GM18507 (cell line): Measurements from ENCODE around the gene CHL1.

Source experiments
- DNase-seq: peaks from one replicate; pipeline ENCODE4 v3.0.0; 2011; ENCODE audit warnings: low read depth; ENCODE audit not compliant: insufficient read length; ENCODE audit errors: extremely low spot score
- FAIRE-seq: peaks from 2 replicates; lab custom pipeline; 2011; peaks lifted over from hg19 to GRCh38; lab: Jason Lieb, UNC

The CHL1 gene

GRCh38 chr3:196311-197148 is at the start of gene CHL1:
TSS of gene CHL1 (plus strand) at chr3:196763. CDS start at chr3:319777, 123,014 bp downstream.
- DNase-seq: no peak

GRCh38 chr3:151614-152189 is 44.9 kb upstream of the CHL1 start:
- DNase-seq: no peak
- FAIRE-seq: no peak

More at GRCh38 chr3:196311-197148, at the start of gene CHL1:
- peak; percentile 58 for FAIRE-seq

GRCh38 chr3:159974-160373 is 36.6 kb upstream of the CHL1 start:
- DNase-seq (no peak), FAIRE-seq (peak; percentile 12)

DNA sequence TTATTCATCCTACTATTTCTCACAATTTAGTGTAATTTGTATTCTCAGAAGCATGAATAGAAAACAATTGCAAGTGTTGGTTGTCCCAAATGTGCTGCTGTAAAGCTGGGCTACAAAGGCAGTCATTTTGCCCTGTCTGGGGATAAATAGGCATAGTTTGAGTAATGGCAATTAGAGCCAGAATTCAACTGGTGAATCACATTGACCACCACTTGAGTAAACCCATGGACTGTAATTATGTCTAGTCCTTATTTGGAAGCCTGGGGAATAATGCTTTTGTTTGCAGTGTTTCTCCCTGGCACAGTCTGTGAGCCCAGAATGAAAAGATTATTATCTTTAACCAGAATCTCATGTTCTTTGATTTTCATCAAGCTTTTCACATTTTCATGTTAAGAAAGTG is 30.5 kb upstream of the CHL1 start:
- DNase-seq: no peak
- no peak for FAIRE-seq

DNA sequence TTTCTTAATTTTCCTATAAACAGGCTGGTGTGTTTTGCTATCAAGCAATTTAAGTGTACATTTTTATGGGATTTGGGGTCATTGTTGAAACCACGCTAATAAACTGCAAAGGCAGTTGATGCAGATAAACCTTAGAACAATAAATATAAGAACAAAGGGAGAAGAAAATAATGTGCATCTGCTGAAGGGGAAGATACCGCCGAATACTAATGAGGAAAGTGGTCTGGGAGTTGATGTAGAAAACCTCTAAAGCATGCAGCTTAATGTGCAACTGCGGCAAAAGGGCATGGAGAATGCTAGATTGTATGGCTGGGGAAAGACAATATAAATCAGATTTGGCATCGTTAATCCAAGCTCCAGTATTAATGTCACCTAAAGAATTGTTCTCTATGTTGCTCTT is 29.8 kb upstream of the CHL1 start:
- FAIRE-seq (no peak), DNase-seq (no peak)

- no peak for DNase-seq
- peak; percentile 41 for FAIRE-seq
Measured at GRCh38 chr3:173886-174285, 22.7 kb upstream of the CHL1 start.

DNA sequence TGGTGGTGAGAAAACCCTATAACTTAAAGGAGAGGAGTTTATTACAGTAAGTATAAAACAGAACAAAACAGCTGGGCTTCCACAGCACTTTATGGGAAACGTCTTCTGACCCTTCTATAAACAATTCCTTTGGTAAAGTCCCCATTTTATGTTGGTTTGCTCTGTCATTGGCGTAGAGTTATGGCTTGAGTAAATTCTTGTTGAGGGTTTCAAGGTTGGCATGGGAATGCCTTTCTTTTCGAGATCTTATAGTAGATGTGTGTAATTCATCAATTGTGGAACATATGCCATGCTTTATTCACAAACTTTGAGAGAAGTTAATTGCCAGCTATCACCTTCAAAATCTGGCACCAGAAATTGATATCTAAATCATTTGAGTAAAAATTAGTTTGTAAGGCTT is 11.6 kb upstream of the CHL1 start:
- no peak for DNase-seq
- no peak for FAIRE-seq

DNA sequence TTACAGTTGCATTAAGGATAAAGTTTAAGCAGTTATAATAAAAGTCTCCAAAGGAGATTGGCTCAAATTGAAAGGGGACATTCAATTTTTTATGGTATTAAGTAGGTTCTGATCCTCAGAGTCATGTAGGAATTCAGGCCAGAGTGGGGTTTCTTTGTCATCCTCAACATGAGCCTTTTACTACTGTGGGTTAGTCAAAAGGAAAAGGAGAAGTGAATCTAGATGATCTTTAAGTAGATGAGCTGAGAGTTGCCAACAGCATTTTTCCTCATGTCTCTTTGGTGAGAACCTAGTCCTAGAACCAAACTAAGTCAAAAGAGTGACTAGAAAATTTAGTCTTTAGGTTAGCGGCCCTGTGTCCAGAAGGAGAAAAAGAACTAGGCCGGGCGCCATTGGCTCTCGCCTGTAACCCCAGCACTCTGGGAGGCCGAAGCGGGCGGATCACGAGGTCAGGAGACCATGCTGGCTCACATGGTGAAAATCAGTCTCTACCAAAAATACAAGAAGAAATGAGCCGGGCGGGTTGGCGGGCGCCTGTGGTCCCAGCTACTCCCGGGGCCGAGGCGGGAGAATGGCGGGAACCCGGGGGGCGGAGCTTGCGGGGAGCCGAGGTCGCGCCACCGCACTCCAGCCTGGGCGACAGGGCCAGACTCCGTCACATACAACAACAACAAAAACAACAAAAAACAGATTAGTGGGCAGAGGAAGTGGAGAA is 4.2 kb upstream of the CHL1 start:
- no peak for DNase-seq
- peak; percentile 80 for FAIRE-seq

GRCh38 chr3:194001-194400 is 2.6 kb upstream of the CHL1 start:
- FAIRE-seq (no peak), DNase-seq (no peak)

- FAIRE-seq (no peak), DNase-seq (no peak)
Measured at GRCh38 chr3:194421-194820, 2.1 kb upstream of the CHL1 start.

DNA sequence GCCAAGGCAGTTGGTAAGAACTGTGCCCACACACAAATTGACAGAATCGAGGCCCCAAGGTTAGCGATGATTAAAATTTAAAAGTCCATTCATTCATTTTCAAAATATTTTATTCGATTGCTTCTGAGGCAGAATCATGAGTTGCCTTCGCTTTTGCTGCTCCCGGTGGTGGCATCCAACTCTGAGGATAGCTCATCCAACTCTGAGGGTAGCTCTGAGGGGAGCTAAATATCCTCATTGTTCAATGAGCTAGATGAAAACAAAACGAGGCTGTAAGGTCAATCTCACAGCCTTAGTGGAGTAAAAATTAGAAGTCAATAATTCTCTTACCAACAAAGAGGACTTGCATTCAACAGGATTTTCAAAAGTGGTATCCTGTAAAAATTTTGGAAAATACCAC is 897 bp upstream of the CHL1 start:
- FAIRE-seq (no peak), DNase-seq (no peak)

DNA sequence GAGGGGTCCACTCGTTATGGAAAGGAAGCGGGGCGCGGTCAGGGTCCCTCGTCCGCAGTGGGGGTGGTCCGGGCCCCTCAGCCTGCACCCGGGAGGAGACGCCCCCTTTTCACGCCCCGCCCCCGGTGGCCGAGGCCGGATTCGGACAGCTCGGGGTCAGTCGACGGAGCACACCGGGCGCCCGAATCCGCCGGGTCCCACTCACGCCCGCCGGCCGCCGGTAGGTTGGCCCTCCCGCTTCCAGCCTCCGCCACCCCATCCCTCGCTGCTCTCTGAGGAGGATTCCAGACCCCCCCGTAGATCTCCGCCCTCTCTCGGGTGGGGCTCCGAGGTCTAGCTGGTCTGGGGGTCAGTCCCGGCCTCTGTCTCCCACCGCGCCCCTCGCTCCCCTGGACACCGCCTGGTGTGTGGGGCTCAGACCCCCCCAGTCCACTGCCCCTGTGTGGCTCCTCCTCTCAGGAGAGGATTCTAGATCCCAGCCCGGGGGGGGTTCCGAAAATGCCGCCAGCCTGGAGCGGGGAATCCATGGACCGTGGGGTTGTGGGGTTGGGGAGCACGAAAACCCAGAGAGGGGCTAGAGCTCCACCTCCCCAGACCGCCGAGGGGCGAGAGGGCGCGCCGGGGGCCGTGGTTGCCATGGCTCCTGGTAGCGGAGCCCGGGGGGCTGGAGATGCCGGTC is 725 bp downstream of the CHL1 start:
- DNase-seq: no peak
- FAIRE-seq: peak; percentile 5

- FAIRE-seq: peak; percentile 68
Measured at GRCh38 chr3:197828-198491, 1.4 kb downstream of the CHL1 start.

GRCh38 chr3:199835-200234 is 3.3 kb downstream of the CHL1 start:
- FAIRE-seq (peak; percentile 70), DNase-seq (no peak)

More at GRCh38 chr3:197828-198491, 1.4 kb downstream of the CHL1 start:
- no peak for DNase-seq

DNA sequence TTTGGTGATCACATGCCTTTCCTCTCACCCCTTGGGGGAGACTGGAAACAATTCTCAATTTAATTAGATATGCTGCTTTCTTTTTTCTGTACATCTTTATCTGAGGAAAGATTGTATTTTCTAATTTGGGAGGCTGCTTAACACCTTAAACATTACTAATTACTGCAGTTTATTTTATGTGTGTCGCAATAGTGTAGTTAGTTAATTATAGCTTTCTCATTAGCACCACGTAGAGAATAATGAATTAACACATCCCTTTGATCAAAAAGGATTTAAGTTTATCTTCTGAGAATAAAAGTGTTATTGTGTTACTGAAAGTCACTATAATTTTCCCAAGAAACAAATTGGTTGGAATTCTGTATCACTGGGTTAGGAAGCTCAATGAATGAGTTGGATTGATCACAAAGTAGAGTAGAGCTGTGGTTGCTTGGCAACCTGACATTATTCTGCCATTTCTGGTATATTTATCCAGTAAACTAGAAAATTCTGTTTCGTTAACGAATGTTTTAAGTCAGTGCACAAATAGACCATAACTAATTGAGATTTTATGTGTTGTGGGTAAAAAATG is 4.3 kb downstream of the CHL1 start:
- FAIRE-seq (peak; percentile 29), DNase-seq (no peak)

DNA sequence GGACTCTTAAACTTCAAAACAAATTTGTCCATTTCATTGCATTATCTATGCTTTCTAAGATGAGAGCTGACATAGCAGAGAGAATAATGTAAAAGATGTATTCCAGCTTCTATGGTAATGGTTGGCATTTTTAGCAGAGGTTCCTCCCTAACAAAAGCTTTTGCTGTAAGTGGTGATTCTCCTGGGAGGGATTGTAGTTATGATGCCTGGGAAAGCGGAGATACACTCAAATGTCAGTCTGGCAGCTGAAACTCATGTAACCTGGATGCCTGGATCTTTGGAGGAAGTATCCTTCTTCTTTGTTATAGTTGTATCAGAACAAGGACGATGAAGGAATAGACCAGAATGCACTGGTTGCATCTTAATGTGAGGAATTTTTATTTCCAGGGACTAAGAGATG is 7.5 kb downstream of the CHL1 start:
- DNase-seq: no peak
- no peak for FAIRE-seq

DNA sequence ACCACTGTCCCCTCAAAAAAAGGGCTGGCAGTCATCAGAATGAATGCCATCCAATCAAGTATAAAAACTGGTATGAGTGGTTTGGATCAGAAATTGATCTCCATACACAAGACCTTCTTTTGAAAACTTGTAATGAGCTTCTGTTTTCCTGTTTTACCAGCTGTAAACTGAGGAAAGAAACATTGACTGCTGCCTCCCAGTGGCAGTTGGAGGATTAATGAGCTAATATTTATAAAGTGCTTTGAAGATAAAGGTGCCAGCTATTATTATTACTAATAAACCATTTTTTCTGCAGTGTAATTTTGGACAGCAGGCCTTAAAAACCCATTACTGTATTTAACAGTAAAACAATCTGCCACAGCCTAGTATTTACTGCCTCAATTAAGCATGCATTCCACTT is 11.4 kb downstream of the CHL1 start:
- DNase-seq: no peak
- peak; percentile 47 for FAIRE-seq

DNA sequence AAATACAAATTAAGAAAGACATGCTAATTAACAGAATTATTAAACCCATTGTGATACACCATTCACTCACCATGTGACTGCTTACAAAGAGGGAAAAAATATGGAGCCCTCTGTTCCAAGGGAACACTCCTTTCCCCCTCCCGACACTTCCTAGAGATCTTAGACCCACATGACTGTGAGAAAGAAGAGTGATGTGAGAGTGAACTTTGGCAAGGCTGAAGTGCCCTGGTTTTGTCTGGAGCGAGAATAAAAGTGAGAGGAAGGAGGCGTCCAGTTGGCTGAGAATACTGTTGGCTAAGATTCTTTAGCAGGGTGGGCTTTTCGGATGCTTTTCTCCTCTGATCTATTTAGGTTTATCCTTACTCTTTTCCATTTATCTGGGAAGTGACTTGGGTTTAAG is 14.1 kb downstream of the CHL1 start:
- DNase-seq (no peak), FAIRE-seq (no peak)

DNA sequence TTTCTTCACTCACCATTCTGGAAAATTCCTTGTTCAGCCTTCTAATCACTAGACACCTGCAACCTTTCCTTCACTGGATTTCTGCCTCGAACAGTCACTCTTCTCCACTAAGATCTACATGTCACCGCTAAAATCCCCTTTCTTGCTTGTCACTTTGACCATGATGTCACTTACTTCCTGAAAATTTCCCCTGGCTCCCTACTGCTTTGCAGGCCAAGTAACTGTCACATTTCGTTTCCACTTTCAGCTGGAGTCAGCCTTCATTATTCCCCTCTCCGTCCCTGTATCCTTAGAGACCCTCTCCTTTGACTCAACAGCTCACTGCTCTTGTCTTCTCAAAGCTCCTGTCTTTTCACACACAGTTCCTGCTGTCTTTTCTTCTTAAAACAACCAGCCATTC is 15.9 kb downstream of the CHL1 start:
- FAIRE-seq: peak; percentile 94

More for the DNA sequence above, 15.9 kb downstream of the CHL1 start:
- peak; percentile 11 for DNase-seq
